ENCODE data around the gene KRT26. TPM values are rescaled to one million over a fixed set of nuclear protein-coding genes. Genes with fewer than 3 reads are reported as not detected.
"Not testable (repeated sequence)": the region's sequence is repeated elsewhere in the genome, so short reads cannot be mapped to it uniquely, and the experiment has no call there.

KRT26 gene
- total RNA-seq, 4 donors from 2014 or later = 0.34 to 7.2 (median 1.8) TPM

DNA sequence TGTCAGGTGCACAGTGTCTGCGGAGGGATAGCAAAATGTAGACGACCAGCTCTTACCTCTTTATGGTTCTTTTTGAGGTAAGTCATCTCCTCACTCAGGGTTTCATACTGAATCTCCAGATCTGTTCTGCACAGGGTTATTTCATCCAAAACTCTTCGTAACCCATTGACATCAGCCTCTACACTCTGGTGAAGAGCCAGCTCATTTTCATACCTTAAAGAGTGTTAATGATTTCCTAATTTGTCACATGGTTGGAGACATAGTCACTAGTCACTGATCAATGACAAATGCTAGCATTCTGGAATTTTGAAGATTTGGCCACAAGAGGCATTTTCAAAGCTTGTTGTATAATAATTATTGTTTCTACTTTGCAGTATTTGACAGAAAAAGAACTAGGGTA, 18.2 kb downstream of the KRT26 start:
- no peaks in the 10 kb centered on the region for H3K4me1 ChIP-seq
- no peak overlapping the region for H3K27ac ChIP-seq
- no peak for DNase-seq (ENCODE audit: low spot score in 2 of 2)
- no peaks in the 10 kb centered on the region for H3K9me3 ChIP-seq
- TF ChIP-seq POLR2A (IDR thresholded peaks at IDR 0.05) (no peak), EP300 (IDR thresholded peaks at IDR 0.05) (no peak), CTCF (IDR thresholded peaks at IDR 0.05) (no peak), POLR2AphosphoS5 (IDR thresholded peaks at IDR 0.05) (no peak)
- H3K36me3 ChIP-seq = no peaks in the 10 kb centered on the region
- no peak overlapping the region for H3K4me3 ChIP-seq
- WGBS = 92% methylated on average over 3 of the region's 3 CpGs
- H3K27me3 ChIP-seq = peaks cover 11% of the 10 kb centered on the region

DNA sequence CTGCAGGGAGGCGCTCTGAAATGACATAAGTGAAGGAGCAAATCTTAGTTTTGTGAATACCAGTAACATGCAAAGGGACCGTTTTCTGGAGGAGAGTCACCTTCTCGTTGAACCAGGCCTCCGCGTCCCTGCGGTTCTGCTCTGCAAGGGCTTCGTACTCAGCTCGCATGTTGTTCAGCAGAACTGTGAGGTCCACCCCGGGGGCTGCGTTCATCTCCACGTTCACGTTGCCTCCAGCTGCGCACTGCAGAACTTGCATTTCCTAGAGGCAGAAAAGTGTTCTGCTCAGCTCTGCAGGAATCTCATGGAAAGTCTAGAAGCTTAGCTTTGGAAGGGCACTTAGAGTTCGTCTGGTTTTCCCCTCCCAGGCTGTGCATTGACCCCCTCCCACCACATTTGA, 20.9 kb downstream of the KRT26 start:
- 81% methylated on average over 14 of the region's 14 CpGs for WGBS
- no peak overlapping the region for H3K4me3 ChIP-seq
- no peaks in the 10 kb centered on the region for H3K36me3 ChIP-seq
- H3K4me1 ChIP-seq = no peaks in the 10 kb centered on the region
- peaks cover 11% of the 10 kb centered on the region for H3K27me3 ChIP-seq
- no peak for TF ChIP-seq CTCF (IDR thresholded peaks at IDR 0.05)
- no peak for TF ChIP-seq EP300 (IDR thresholded peaks at IDR 0.05)
- no peak for TF ChIP-seq POLR2A (IDR thresholded peaks at IDR 0.05)
- TF ChIP-seq POLR2AphosphoS5 (IDR thresholded peaks at IDR 0.05) = no peak
- H3K9me3 ChIP-seq = no peaks in the 10 kb centered on the region
- DNase-seq (ENCODE audit: low spot score in 2 of 2) = no peak
- no peak overlapping the region for H3K27ac ChIP-seq

- 87% methylated on average over 6 of the region's 6 CpGs for WGBS
- Histone ChIP-seq H3K36me3 (no peaks in the 10 kb centered on the region), H3K27ac (no peak overlapping the region), H3K4me3 (no peak overlapping the region), H3K4me1 (no peaks in the 10 kb centered on the region), H3K27me3 (peaks cover 11% of the 10 kb centered on the region), H3K9me3 (no peaks in the 10 kb centered on the region)
- TF ChIP-seq POLR2A (IDR thresholded peaks at IDR 0.05) = no peak
- TF ChIP-seq EP300 (IDR thresholded peaks at IDR 0.05) = no peak
- TF ChIP-seq CTCF (IDR thresholded peaks at IDR 0.05) = no peak
- no peak for TF ChIP-seq POLR2AphosphoS5 (IDR thresholded peaks at IDR 0.05)
- DNase-seq (ENCODE audit: low spot score in 2 of 2) = no peak
These were observed 21.6 kb downstream of the KRT26 start for GRCh38 chr17:40750391-40750790.

DNA sequence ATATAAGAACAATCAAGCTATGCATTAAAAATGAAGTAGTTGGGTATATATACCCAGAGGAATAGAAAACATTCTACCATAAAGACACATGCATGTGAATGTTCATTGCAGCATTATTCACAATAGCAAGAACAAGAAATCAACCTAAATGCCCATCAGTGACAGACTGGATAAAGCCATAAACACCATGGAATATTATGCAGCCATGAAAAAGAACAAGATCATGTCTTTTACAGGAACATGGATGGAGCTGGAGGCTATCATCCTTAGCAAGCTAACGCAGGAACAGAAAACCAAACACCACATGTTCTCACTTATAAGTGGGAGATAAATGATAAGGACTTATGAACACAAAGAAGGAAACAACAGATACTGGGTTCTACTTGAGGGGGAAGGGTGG, 23.3 kb downstream of the KRT26 start:
- not testable (repeated sequence) for H3K4me3 ChIP-seq; H3K27ac ChIP-seq; DNase-seq (ENCODE audit: low spot score in 2 of 2); H3K4me1 ChIP-seq; H3K9me3 ChIP-seq; H3K36me3 ChIP-seq
- WGBS = 67% methylated on average over 1 of the region's 1 CpG
- peaks cover 11% of the 10 kb centered on the region for H3K27me3 ChIP-seq

DNA sequence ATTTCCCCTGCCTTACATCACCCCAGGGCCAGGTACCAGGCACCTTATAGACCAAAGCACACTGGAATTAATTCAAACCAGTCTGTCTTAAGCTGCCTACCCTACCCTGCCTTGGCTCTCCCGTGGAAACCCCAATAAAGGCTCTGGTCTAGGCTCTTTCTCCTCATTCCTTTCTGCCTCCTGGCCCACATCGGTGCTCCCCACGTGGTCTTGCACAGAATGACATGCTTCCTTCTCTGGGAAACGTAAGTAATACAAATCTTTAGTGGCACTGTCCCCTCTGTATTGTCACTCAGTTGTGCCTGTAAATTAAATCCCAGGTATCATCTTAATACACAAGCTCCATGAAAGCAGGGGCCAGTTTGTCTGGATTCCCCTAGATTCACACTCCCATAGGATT, 33.4 kb downstream of the KRT26 start:
- no peak for DNase-seq (ENCODE audit: low spot score in 2 of 2)
- H3K4me1 ChIP-seq = peaks cover 6% of the 10 kb centered on the region
- H3K27ac ChIP-seq = no peak overlapping the region
- H3K9me3 ChIP-seq = no peaks in the 10 kb centered on the region
- H3K36me3 ChIP-seq = no peaks in the 10 kb centered on the region
- H3K4me3 ChIP-seq = no peak overlapping the region
- TF ChIP-seq EP300 (IDR thresholded peaks at IDR 0.05) (no peak), POLR2A (IDR thresholded peaks at IDR 0.05) (no peak), CTCF (IDR thresholded peaks at IDR 0.05) (no peak), POLR2AphosphoS5 (IDR thresholded peaks at IDR 0.05) (no peak)
- 67% methylated on average over 4 of the region's 4 CpGs for WGBS
- H3K27me3 ChIP-seq = peaks cover 3% of the 10 kb centered on the region

DNA sequence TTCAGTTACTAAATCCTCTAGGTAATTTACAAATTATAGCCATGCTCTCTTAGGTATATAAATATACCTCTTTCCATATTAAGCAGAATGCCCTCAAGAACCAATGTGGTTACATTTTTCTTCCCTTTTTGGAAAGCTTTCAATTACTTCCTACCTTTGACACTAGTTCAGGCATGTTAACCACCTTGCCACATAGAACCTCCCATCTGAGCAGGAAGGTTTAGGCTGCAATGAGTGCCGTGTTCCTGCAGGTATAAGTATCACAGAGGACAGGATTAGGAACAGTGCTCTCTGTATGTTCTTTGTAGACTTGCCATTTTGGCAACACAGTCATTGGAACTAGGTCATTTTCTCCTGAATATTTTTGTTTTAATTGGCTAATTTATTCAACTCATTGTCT, 37.0 kb downstream of the KRT26 start:
- Histone ChIP-seq H3K27ac (no peak overlapping the region), H3K36me3 (no peaks in the 10 kb centered on the region), H3K9me3 (no peaks in the 10 kb centered on the region), H3K27me3 (no peaks in the 10 kb centered on the region), H3K4me3 (no peak overlapping the region), H3K4me1 (peaks cover 6% of the 10 kb centered on the region)
- WGBS = 44% methylated on average over 1 of the region's 1 CpG
- TF ChIP-seq EP300 (IDR thresholded peaks at IDR 0.05) = no peak
- TF ChIP-seq POLR2AphosphoS5 (IDR thresholded peaks at IDR 0.05) = no peak
- no peak for TF ChIP-seq POLR2A (IDR thresholded peaks at IDR 0.05)
- no peak for TF ChIP-seq CTCF (IDR thresholded peaks at IDR 0.05)
- no peak for DNase-seq (ENCODE audit: low spot score in 2 of 2)

All from suprapubic skin (tissue), 4 donors.